ENCODE measurements around the gene MAP4K3. TPM values are rescaled to one million over a fixed set of nuclear protein-coding genes. Genes with fewer than 3 reads are reported as not detected.

MAP4K3 gene
- total and polyA plus RNA-seq, 2 of the 8 experiments (the other 6 are each of a cell fraction or from before 2014, with no cell fraction given): 11.4 to 63.0 TPM

- TF ChIP-seq CREB1 (IDR thresholded peaks at IDR 0.05): no peak
- no peak for TF ChIP-seq SAP30 (IDR thresholded peaks at IDR 0.05; ENCODE audit: insufficient read depth, insufficient replicate concordance, low read length)
- TF ChIP-seq RFX5 (IDR thresholded peaks at IDR 0.05; ENCODE audit: borderline replicate concordance, low read depth, low read length): no peak
- TF ChIP-seq CHD2 (IDR thresholded peaks at IDR 0.05; ENCODE audit: low read length): no peak
- TF ChIP-seq ZNF274 (IDR thresholded peaks at IDR 0.05; ENCODE audit: borderline replicate concordance, extremely low read depth, low read length): no peak
Measured at GRCh38 chr2:39429746-39430145, 7.3 kb downstream of the MAP4K3 start (continued).
